K562 (cell line): Measurements from ENCODE around the gene MKNK1.

Experiments used
- CBX5 ChIP-seq: IDR thresholded peaks from 2 replicates; pipeline ENCODE4 v1.6.1; 2014; ENCODE audit warnings: low read depth, borderline replicate concordance
- KAT8 ChIP-seq: fragments of 450-650 bp; IDR thresholded peaks from 2 replicates; pipeline ENCODE4 v1.6.1; 2016; ENCODE audit warnings: low read depth, mild to moderate bottlenecking
- POLR2AphosphoS5 ChIP-seq: IDR thresholded peaks from 2 replicates; pipeline ENCODE4 v1.6.1; 2011; ENCODE audit warnings: mild to moderate bottlenecking, low read depth, low read length, moderate library complexity; ENCODE audit not compliant: control insufficient read depth, insufficient read depth

- TF ChIP-seq POLR2AphosphoS5 (no peak), KAT8 (no peak), CBX5 (no peak)
These were observed 93.6 kb downstream of the MKNK1 start for GRCh38 chr1:46510341-46510997.
